ENCODE data around the gene PALM3. TPM values are rescaled to one million over a fixed set of nuclear protein-coding genes. Genes with fewer than 3 reads are reported as not detected.
"Not testable (repeated sequence)": the region's sequence is repeated elsewhere in the genome, so short reads cannot be mapped to it uniquely, and the experiment has no call there.

Gene PALM3
- total RNA-seq, 2 donors from 2014 or later: not detected

DNA sequence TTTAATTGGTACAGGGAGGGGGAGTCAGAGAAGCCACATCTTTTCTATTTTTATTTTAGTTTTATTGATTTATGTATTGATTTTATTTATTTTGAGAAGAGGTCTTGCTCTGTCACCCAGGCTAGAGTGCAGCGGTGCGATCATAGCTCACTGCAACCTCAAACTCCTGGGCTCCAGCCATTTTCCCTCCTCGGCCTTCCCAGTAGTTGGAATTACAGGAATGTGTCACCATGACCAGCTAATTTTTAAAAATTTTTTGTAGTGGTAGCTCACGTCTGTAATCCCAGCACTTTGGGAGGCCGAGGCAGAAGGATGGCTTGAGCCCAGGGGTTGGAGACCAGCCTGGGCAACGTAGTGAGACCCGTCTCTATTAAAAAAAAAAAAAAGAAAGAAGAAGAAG lies 26.2 kb downstream of the PALM3 start:
- H3K9me3 ChIP-seq: no peaks in the 10 kb centered on the region
- ATAC-seq (ENCODE audit: insufficient number of reproducible peaks, low FRiP score, low read depth) (no peak), DNase-seq (ENCODE audit: low spot score) (no peak)
- no peak overlapping the region for H3K27ac ChIP-seq
- no peaks in the 10 kb centered on the region for H3K36me3 ChIP-seq
- no peaks in the 10 kb centered on the region for H3K27me3 ChIP-seq (replicated peaks; ENCODE audit: insufficient read depth)
- H3K4me3 ChIP-seq: no peak overlapping the region
- peaks cover 8 to 13% of the 10 kb centered on the region in 2 donors for H3K4me1 ChIP-seq (ENCODE audit: control insufficient read depth in 1 of 2, low read depth in 2 of 2)
- TF ChIP-seq, protein P1, sequence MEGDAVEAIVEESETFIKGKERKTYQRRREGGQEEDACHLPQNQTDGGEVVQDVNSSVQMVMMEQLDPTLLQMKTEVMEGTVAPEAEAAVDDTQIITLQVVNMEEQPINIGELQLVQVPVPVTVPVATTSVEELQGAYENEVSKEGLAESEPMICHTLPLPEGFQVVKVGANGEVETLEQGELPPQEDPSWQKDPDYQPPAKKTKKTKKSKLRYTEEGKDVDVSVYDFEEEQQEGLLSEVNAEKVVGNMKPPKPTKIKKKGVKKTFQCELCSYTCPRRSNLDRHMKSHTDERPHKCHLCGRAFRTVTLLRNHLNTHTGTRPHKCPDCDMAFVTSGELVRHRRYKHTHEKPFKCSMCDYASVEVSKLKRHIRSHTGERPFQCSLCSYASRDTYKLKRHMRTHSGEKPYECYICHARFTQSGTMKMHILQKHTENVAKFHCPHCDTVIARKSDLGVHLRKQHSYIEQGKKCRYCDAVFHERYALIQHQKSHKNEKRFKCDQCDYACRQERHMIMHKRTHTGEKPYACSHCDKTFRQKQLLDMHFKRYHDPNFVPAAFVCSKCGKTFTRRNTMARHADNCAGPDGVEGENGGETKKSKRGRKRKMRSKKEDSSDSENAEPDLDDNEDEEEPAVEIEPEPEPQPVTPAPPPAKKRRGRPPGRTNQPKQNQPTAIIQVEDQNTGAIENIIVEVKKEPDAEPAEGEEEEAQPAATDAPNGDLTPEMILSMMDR (IDR thresholded peaks at IDR 0.05): no peak

DNA sequence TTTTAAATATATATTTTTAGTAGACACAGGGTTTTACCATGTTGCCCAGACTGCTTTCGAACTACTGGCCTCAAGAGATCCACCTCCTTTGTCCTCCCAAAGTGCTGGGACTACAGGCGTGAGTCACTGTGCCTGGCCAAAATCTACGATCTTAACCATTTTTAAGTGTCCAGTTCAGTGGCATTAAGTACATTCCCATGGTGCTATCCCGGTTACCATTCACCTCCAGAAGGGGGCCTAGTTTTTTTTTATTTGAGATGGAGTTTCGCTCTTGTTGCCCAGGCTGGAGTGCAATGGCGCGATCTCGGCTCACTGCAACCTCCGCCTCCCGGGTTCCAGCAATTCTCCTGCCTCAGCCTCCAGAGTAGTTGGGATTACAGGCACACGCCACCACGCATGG lies 26.7 kb downstream of the PALM3 start:
- H3K27me3 ChIP-seq (replicated peaks; ENCODE audit: insufficient read depth); ATAC-seq (ENCODE audit: insufficient number of reproducible peaks, low FRiP score, low read depth); H3K4me3 ChIP-seq; H3K36me3 ChIP-seq; DNase-seq (ENCODE audit: low spot score); H3K9me3 ChIP-seq; H3K27ac ChIP-seq: not testable (repeated sequence)
- peaks cover 8 to 13% of the 10 kb centered on the region in 2 donors for H3K4me1 ChIP-seq (ENCODE audit: control insufficient read depth in 1 of 2, low read depth in 2 of 2)

DNA sequence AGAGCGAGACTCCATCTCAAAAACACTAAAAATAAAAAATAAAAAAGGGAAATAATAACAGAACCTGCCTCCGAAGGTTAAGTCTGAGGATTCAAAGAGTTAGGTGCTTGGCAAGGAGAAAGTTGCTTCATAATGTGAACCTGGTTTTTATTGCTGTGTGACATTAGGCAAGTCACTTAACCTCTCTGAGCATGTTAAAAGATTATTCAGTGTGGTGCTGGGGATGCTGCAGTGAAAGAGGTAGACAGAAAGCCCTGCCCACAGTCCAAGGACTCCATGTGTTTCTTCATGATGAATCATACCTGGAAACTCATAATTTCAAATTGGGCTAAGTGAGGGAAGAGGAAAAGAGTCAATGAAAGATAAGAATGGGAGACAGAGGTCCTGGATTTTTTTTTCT lies 27.9 kb downstream of the PALM3 start:
- H3K4me1 ChIP-seq (ENCODE audit: control insufficient read depth in 1 of 2, low read depth in 2 of 2): peaks cover 8 to 13% of the 10 kb centered on the region in 2 donors
- DNase-seq (ENCODE audit: low spot score): no peak
- no peak for ATAC-seq (ENCODE audit: insufficient number of reproducible peaks, low FRiP score, low read depth)
- no peaks in the 10 kb centered on the region for H3K9me3 ChIP-seq
- H3K27ac ChIP-seq: no peak overlapping the region
- no peaks in the 10 kb centered on the region for H3K36me3 ChIP-seq
- no peaks in the 10 kb centered on the region for H3K27me3 ChIP-seq (replicated peaks; ENCODE audit: insufficient read depth)
- TF ChIP-seq, protein P1 (IDR thresholded peaks at IDR 0.05): no peak
- H3K4me3 ChIP-seq: no peak overlapping the region

DNA sequence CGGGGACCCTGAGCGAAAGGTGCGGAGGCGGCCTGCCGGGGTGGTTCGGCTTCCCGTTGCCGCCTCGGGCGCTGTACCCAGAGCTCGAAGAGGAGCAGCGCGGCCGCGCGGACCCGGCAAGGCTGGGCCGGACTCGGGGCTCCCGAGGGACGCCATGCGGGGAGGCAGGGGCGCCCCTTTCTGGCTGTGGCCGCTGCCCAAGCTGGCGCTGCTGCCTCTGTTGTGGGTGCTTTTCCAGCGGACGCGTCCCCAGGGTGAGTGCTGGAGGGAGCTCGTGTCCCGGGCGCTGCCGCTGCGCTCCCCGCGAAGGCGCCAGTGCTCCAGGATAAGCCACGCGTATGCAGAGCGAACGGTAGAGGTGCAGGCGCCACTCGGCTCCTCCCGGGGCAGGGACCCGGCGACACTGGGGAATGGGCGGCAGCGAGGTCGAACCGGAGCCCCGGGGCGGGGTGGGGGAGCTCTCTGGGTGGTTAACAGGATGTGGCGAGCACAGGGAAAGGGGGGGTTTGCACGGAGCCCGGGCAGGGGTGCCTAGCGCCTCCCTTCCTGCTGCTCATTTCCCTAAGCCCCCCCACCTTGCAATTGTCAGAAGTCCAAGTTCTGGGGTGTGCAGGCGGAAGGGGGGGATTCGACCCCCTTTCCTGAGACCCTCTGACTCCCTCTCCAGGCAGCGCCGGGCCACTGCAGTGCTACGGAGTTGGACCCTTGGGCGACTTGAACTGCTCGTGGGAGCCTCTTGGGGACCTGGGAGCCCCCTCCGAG lies 30.0 kb downstream of the PALM3 start, which contains the start of gene IL27RA:
IL27RA (plus strand) TSS at position 44 of the 762 bp plus-strand sequence; CDS start at position 155, 111 bp downstream.
- Histone ChIP-seq H3K4me3 (peak within 1 kb of the TSS; percentile 76), H3K36me3 (no peaks in the 10 kb centered on the region), H3K27ac (no peak within 1 kb of the TSS), H3K4me1 (ENCODE audit: control insufficient read depth in 1 of 2, low read depth in 2 of 2) (peaks cover 8 to 13% of the 10 kb centered on the region in 2 donors), H3K9me3 (no peaks in the 10 kb centered on the region), H3K27me3 (replicated peaks; ENCODE audit: insufficient read depth) (no peaks in the 10 kb centered on the region)
- no peak for DNase-seq (ENCODE audit: low spot score)
- no peak for ATAC-seq (ENCODE audit: insufficient number of reproducible peaks, low FRiP score, low read depth)
- TF ChIP-seq, protein P1 (IDR thresholded peaks at IDR 0.05): no peak

DNA sequence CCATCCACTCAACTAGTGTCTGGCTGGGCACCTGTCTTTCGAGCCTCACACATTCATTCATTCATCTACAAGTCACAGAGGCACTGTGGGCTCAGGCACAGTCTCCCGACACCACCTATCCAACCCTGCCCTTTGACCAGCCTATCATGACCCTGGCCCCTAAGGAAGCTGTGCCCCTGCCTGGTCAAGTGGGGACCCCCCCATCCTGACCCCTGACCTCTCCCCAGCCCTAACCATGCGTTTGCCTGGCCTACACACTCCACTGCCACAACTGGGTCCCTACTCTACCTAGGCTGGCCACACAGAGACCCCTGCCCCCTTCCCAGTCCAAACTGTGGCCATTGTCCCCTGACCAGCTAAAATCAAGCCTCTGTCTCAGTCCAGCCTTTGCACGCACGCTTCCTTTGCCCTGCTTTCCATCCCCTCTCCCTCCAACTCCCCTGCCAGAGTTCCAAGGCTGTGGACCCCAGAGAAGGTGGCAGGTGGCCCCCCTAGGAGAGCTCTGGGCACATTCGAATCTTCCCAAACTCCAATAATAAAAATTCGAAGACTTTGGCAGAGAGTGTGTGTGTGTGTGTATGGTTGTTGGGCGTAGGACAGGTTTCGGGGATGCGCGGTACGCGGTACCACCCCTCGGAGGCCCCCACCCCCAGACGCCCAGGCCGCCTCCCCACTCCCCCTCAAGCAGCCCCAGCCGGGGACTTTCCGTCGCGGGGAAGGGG lies 30.7 kb downstream of the PALM3 start:
- TF ChIP-seq, protein P1 (IDR thresholded peaks at IDR 0.05): no peak
- DNase-seq (ENCODE audit: low spot score) (no peak), ATAC-seq (ENCODE audit: insufficient number of reproducible peaks, low FRiP score, low read depth) (no peak)
- Histone ChIP-seq H3K4me1 (ENCODE audit: control insufficient read depth in 1 of 2, low read depth in 2 of 2) (peaks cover 8 to 13% of the 10 kb centered on the region in 2 donors), H3K9me3 (no peaks in the 10 kb centered on the region), H3K27me3 (replicated peaks; ENCODE audit: insufficient read depth) (no peaks in the 10 kb centered on the region), H3K4me3 (peak overlapping the region; percentile 76), H3K36me3 (no peaks in the 10 kb centered on the region), H3K27ac (no peak overlapping the region)

All from thoracic aorta (tissue), 2 donors.